Fibroblast of pulmonary artery (primary cell): ENCODE results near the gene PKP4.

Source experiments
- DNase-seq: peaks from one replicate; pipeline ENCODE4 v3.0.0-alpha.2; 2010; ENCODE audit warnings: low read depth
- H3K4me3 ChIP-seq: replicated peaks from 2 replicates; pipeline ENCODE4 v1.5.1; 2011; ENCODE audit warnings: low read depth, mild to moderate bottlenecking, control low read depth, low read length, moderate library complexity
- CTCF ChIP-seq: IDR thresholded peaks from 2 replicates; pipeline ENCODE4 v1.5.1; 2011; ENCODE audit warnings: mild to moderate bottlenecking, control low read depth, low read length, inconsistent platforms; ENCODE audit errors: missing control alignments

PKP4 gene

GRCh38 chr2:158543957-158544356, 87.2 kb downstream of the PKP4 start:
- no peak for TF ChIP-seq CTCF
- H3K4me3 ChIP-seq: no peak overlapping the region

GRCh38 chr2:158544998-158545397, 88.2 kb downstream of the PKP4 start:
- DNase-seq: no peak
- no peak overlapping the region for H3K4me3 ChIP-seq
- no peak for TF ChIP-seq CTCF

More at GRCh38 chr2:158543957-158544356, 87.2 kb downstream of the PKP4 start:
- DNase-seq: no peak

DNA sequence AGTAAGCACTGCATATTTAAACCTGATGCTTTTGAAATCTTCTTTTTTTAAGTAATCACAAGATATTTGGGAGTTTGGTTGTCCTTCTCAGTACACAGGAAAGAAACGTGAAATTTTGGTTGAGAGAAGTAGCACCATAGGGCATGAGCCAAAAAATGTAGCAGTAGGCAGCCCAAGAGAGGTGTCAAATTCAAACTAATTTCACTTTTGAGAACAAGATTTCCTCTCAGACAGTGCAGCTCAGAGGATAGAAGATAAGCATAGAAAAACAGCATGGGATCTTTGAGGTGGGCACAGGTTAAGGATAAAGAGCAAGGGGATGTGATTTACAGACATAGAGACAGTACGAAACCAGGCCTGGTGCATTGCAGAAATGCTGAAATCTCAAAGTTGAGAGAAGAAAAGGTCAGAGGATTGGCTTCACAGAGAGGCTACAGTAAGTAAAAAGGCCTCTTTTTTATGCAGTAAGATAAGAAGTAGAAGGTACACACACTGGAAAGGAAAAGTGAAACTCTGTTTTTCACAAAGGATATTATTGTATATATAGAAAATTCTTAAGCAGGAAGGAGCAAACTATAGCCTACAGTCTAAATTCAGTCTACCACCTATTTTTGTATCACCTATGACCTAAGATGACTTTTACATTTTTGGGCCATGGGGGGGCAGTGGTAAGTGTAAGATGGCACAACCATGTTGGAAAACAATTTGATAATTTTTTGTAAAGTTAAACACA, 89.8 kb downstream of the PKP4 start:
- no peak for DNase-seq
- no peak for TF ChIP-seq CTCF
- no peak overlapping the region for H3K4me3 ChIP-seq

DNA sequence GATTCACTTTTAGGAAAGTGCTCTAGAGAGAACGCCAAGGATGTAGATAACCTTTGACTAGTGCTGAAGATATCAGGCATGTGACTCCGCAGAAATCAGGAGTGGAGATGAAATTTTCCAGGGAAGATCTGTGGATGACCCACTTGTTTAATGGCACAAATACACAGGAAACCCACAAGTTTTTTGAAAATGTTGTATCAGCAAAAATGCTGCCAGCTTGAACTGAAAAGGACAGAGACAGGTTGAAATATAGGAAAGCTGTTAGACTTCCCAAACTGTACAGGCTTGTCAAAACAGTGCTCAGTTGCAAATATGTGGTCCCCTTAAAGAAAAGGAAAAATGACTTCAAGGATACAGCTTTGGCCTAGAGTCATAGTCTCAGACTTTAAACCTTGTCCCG, 96.5 kb downstream of the PKP4 start:
- H3K4me3 ChIP-seq: no peak overlapping the region
- no peak for TF ChIP-seq CTCF
- DNase-seq: no peak

GRCh38 chr2:158554996-158555395, 98.2 kb downstream of the PKP4 start:
- TF ChIP-seq CTCF: no peak
- DNase-seq: no peak
- H3K4me3 ChIP-seq: no peak overlapping the region

DNA sequence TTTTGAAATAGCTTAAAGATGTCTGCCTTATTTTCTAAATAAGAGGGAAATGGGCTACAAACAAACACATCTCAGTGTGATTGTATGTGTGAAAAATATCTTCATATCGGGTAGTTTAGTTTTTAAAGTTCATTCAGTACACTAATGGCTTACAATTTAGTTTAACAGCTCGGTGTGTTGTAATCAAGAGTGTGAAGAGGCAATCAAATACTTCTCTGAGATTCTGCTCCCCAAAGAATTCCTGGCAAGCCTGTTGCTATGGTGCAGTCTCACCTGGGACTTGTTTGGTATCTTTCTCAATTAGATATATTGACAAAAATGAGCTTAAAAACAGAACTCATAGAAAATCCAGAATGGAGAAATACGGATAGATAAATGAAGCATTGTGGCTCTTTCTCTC, 99.4 kb downstream of the PKP4 start:
- DNase-seq: no peak
- H3K4me3 ChIP-seq: no peak overlapping the region
- no peak for TF ChIP-seq CTCF

- TF ChIP-seq CTCF: no peak
- H3K4me3 ChIP-seq: no peak overlapping the region
- no peak for DNase-seq
These were observed 101.0 kb downstream of the PKP4 start for GRCh38 chr2:158557752-158558151.
